Measurements from ENCODE around the gene ACSM2B.
"Not testable (repeated sequence)": the region's sequence is repeated elsewhere in the genome, so short reads cannot be mapped to it uniquely, and the experiment has no call there.

Gene ACSM2B

GRCh38 chr16:20576145-20576544 lies at the start of gene ACSM2B:
ACSM2B (minus strand) TSS chr16:20576367; CDS start chr16:20564845, 11,522 bp downstream.
- DNase-seq, result not testable (repeated sequence)

GRCh38 chr16:20624882-20625807 lies 49.0 kb upstream of the ACSM2B start:
- DNase-seq, result no peak

- DNase-seq, result no peak
Observed at GRCh38 chr16:20624205-20624604, 48.0 kb upstream of the ACSM2B start.

- no peak for DNase-seq
Observed at GRCh38 chr16:20622498-20622870, 46.3 kb upstream of the ACSM2B start.

- DNase-seq, result no peak
Observed at GRCh38 chr16:20621406-20621805, 45.2 kb upstream of the ACSM2B start.

GRCh38 chr16:20620770-20621169 lies 44.6 kb upstream of the ACSM2B start:
- no peak for DNase-seq

- no peak for DNase-seq
Observed at GRCh38 chr16:20620003-20620402, 43.8 kb upstream of the ACSM2B start.

- DNase-seq, result no peak
Observed at GRCh38 chr16:20617271-20617670, 41.1 kb upstream of the ACSM2B start.

GRCh38 chr16:20614186-20615141 lies 38.3 kb upstream of the ACSM2B start:
- no peak for DNase-seq

GRCh38 chr16:20613481-20614185 lies 37.5 kb upstream of the ACSM2B start:
- DNase-seq, result no peak

GRCh38 chr16:20612551-20613480 lies 36.6 kb upstream of the ACSM2B start:
- DNase-seq, result peak in 32 of 56 donors; percentile 5 to 65 (median 23)

GRCh38 chr16:20611975-20612481 lies 35.9 kb upstream of the ACSM2B start:
- peak in 17 of 56 donors; percentile 2 to 48 (median 15) for DNase-seq

- peak in 43 of 56 donors; percentile 6 to 79 (median 32) for DNase-seq
Observed at GRCh38 chr16:20611350-20611902, 35.3 kb upstream of the ACSM2B start.

- DNase-seq, result no peak
Observed at GRCh38 chr16:20610892-20611349, 34.8 kb upstream of the ACSM2B start.

GRCh38 chr16:20610211-20610891 lies 34.2 kb upstream of the ACSM2B start:
- DNase-seq, result no peak

GRCh38 chr16:20602205-20602604 lies 26.0 kb upstream of the ACSM2B start:
- DNase-seq, result not testable (repeated sequence)

GRCh38 chr16:20599475-20599874 lies 23.3 kb upstream of the ACSM2B start:
- DNase-seq, result not testable (repeated sequence)

GRCh38 chr16:20598832-20599469 lies 22.8 kb upstream of the ACSM2B start:
- DNase-seq, result no peak

Data from nucleus accumbens (tissue), 56 donors.